Kidney (tissue), 14 donors: ENCODE data around the gene CEP85. TPM values are rescaled to one million over a fixed set of nuclear protein-coding genes. Genes with fewer than 3 reads are reported as not detected.
A peak's percentile ranks its signal among the peaks of the same experiment; 100 is the strongest.

ENCODE experiments used
- DNase-seq, 5 donors: peaks; one replicate each; pipeline ENCODE4 v3.0.0-alpha.2; 2013 to 2020
- FAIRE-seq: peaks from 2 replicates; lab custom pipeline; 2012; peaks lifted over from hg19 to GRCh38; lab: Jason Lieb, UNC
- H3K27ac ChIP-seq, 2 donors: one replicate each; pipeline ENCODE4 v1.7.0; 2013; ENCODE audit warnings: low read depth in 2 of 2, low read length in 2 of 2, inconsistent platforms in 1 of 2
- H3K27me3 ChIP-seq: one replicate; pipeline ENCODE4 v1.7.1; 2013; ENCODE audit warnings: low read length, inconsistent platforms; ENCODE audit not compliant: control insufficient read depth, insufficient read depth
- H3K36me3 ChIP-seq, 3 donors: one replicate each; pipeline versions ENCODE4 v1.7.0 to v1.7.1; 2013; ENCODE audit warnings: low read length in 3 of 3, control low read depth in 1 of 3, inconsistent platforms in 1 of 3; ENCODE audit not compliant: insufficient read depth in 3 of 3, control insufficient read depth in 2 of 3
- H3K4me1 ChIP-seq, 3 donors: one replicate each; pipeline versions ENCODE4 v1.7.0 to v1.7.1; 2013; ENCODE audit warnings: low read length in 3 of 3, inconsistent platforms in 1 of 3, low read depth in 1 of 3; ENCODE audit not compliant: control insufficient read depth in 2 of 3, insufficient read depth in 2 of 3
- H3K4me3 ChIP-seq, 3 donors: one replicate each; pipeline versions ENCODE4 v1.7.0 to v1.8.1; 2013; ENCODE audit warnings: low read length in 3 of 3, control low read depth in 1 of 3, inconsistent platforms in 1 of 3
- H3K9ac ChIP-seq, 3 donors: one replicate each; pipeline versions ENCODE4 v1.7.0 to v1.7.1; 2013; ENCODE audit warnings: low read length in 3 of 3, control low read depth in 1 of 3, inconsistent platforms in 1 of 3
- H3K9me3 ChIP-seq, 3 donors: one replicate each; pipeline versions ENCODE4 v1.7.0 to v1.7.1; 2013; ENCODE audit warnings: low read length in 3 of 3, control low read depth in 1 of 3, inconsistent platforms in 1 of 3; ENCODE audit not compliant: control insufficient read depth in 2 of 3, insufficient read depth in 1 of 3
- intact Hi-C: fragments of 100-400 bp; cut with DNase I; formaldehyde crosslinking; loops from one replicate; pipeline ENCODE4 v1.11.1; 2022
- polyA plus RNA-seq: library from polyadenylated mRNA; stranded (reverse); fragments of 350-450 nt; fragmentation: Illumina TruSeq; extraction: RNeasy Lipid Tissue Mini Kit (QIAGEN cat#74804); gene quantifications from one replicate; pipeline ENCODE4 v1.2.3, GENCODE V29; 2014; ENCODE audit warnings: low read depth, low replicate concordance; ENCODE audit not compliant: insufficient read depth
- total RNA-seq: library from RNA; stranded (reverse); fragmentation: NEBNext Ultra II Directional; extraction: Animal tissue kit (Norgen Biotek cat#: 25700); gene quantifications from one replicate; pipeline ENCODE4 v1.2.1, GENCODE V29; 2021
- TF ChIP-seq, protein P1 (sequence below): IDR thresholded peaks from 3 replicates; pipeline ENCODE4 v1.5.1; 2012; ENCODE audit warnings: mild to moderate bottlenecking, moderate library complexity, borderline replicate concordance; ENCODE audit not compliant: insufficient read depth; ENCODE audit errors: extremely low read depth
- donor health status: control.
- donor health status: control.
- donor health status: control.
- donor health status: control.
- donor health status: control.
- donor health status: DM: yes; HTN: yes; CAD: no.
- donor health status: Normal renal cell carcinoma (clear cell type).

Gene CEP85
- total and polyA plus RNA-seq, 2 donors from 2014 or later: 8.4 to 8.5 TPM

DNA sequence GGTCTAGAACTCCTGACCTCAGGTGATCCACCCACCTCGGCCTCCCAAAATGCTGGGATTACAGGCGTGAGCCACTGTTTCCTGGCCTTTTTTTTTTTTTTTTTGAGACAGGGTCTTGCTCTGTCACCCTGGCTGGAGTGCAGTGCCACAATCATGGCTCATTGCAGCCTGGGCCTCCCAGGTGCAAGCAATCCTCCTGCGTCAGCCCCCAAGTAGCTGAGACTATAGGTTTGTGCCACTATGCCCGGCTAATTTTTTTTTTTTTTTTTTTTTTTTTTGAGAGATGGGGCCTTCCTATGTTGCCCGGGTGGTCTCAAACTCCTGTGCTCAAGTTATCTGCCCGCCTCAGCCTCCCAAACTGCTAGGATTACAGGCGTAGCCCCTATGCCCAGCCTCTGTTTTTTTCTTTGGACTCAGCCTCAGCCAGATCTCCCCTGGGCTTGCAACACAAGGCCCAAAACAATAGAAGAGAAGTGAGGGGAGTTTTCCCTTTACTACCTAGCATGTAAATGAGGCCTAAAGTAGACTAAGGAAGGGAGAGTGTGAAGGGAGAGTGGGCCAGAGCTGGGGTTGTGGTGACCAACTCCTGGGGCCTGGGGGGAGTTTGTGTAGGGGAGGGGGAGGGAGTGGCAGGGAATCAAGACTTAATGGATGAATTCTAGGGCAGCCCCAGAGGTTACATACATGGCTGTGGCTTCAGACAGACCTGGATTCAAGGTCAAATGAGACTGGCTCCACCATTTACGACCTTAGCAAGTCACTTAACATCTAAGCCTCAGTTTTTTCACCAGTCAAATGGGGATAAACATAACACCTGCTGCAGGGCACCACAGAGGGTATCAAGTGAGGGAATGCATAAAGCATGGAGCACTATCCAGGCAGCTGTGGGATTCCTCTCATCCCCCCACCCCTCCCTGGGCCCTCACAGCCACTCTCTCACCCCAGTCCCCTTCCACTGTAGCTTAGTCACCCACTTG lies 82.2 kb downstream of the CEP85 start:
- no peak for DNase-seq
- Histone ChIP-seq H3K4me3 (no peak overlapping the region), H3K27ac (no peak overlapping the region), H3K9ac (no peak overlapping the region), H3K4me1 (peaks cover 0 to under 1% (median 0%) of the 10 kb centered on the region in 3 donors), H3K9me3 (no peaks in the 10 kb centered on the region), H3K36me3 (no peaks in the 10 kb centered on the region), H3K27me3 (no peaks in the 10 kb centered on the region)
- TF ChIP-seq, protein P1, sequence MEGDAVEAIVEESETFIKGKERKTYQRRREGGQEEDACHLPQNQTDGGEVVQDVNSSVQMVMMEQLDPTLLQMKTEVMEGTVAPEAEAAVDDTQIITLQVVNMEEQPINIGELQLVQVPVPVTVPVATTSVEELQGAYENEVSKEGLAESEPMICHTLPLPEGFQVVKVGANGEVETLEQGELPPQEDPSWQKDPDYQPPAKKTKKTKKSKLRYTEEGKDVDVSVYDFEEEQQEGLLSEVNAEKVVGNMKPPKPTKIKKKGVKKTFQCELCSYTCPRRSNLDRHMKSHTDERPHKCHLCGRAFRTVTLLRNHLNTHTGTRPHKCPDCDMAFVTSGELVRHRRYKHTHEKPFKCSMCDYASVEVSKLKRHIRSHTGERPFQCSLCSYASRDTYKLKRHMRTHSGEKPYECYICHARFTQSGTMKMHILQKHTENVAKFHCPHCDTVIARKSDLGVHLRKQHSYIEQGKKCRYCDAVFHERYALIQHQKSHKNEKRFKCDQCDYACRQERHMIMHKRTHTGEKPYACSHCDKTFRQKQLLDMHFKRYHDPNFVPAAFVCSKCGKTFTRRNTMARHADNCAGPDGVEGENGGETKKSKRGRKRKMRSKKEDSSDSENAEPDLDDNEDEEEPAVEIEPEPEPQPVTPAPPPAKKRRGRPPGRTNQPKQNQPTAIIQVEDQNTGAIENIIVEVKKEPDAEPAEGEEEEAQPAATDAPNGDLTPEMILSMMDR: no peak
- intact Hi-C loops: no loop called here
- FAIRE-seq: no peak

DNA sequence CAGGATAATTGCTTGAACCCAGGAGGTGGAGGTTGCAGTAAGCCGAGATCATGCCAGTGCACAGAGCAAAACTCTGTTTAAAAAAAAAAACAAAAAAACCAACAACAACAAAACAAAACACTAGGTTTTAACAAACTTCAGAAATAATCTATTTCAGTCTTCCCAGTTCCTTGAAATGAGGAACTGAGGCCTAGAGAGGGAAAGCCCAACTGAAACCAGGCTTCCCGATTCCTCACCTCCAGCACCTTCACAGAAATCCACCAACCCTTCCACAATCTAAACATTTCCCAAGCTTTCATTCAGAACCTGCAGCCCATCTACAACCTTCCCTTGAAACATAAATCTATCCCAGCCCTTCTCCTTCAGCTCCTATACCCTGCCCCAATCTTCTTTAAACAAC lies 83.1 kb downstream of the CEP85 start:
- Histone ChIP-seq H3K9me3 (no peaks in the 10 kb centered on the region), H3K27ac (no peak overlapping the region), H3K4me1 (peaks cover 0 to 3% (median 3%) of the 10 kb centered on the region in 3 donors), H3K27me3 (no peaks in the 10 kb centered on the region), H3K9ac (no peak overlapping the region), H3K36me3 (no peaks in the 10 kb centered on the region), H3K4me3 (no peak overlapping the region)
- no peak for DNase-seq
- FAIRE-seq: no peak
- TF ChIP-seq, protein P1: no peak
- intact Hi-C loops: no loop called here

DNA sequence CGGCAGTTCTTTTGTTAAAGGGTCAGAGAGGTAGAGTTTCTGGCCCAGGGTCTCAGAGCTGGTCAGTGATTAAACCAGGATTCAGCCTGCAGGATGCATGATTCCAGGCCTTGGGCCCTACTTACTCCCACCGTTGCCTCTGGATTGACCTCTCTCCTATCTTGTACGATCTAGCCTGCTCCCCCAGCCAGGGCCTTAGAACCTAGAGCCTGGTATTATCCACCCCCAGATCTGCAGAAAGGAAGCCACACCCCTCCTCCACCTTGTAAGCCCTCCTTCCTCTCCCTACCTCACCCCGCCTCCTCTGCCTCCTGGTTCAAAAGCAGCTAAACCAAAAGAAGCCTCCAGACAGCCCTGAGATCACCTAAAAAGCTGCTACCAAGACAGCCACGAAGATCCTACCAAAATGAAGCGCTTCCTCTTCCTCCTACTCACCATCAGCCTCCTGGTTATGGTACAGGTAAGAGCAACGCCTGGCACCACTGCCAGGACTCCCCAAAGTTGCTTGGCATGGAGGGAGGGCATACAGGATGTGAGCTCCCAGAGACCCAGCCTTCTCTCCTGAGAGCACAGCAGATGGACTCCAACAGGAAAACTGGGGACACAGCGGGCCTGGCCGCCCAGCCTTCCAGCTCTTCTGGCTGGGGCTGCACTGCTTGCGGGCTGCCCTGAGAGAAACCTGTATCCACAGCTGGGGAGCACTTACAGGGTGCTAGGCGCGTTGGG lies 83.8 kb downstream of the CEP85 start, which contains the start of gene CD52:
CD52 (plus strand) TSS at position 347 of the 726 bp plus-strand sequence; CDS start at position 407, 60 bp downstream.
- intact Hi-C loops: no loop called here
- no peak within 1 kb of the TSS for H3K27ac ChIP-seq
- no peaks in the 10 kb centered on the region for H3K36me3 ChIP-seq
- H3K9me3 ChIP-seq: no peaks in the 10 kb centered on the region
- H3K27me3 ChIP-seq: no peaks in the 10 kb centered on the region
- TF ChIP-seq, protein P1: no peak
- DNase-seq (peak in 1 of 5 donors; percentile 13), FAIRE-seq (no peak)
- H3K9ac ChIP-seq: no peak within 1 kb of the TSS
- H3K4me1 ChIP-seq: peaks cover 0 to 3% (median 3%) of the 10 kb centered on the region in 3 donors
- no peak within 1 kb of the TSS for H3K4me3 ChIP-seq
